ENCODE measurements around the gene TOP3A.

The TOP3A gene

DNA sequence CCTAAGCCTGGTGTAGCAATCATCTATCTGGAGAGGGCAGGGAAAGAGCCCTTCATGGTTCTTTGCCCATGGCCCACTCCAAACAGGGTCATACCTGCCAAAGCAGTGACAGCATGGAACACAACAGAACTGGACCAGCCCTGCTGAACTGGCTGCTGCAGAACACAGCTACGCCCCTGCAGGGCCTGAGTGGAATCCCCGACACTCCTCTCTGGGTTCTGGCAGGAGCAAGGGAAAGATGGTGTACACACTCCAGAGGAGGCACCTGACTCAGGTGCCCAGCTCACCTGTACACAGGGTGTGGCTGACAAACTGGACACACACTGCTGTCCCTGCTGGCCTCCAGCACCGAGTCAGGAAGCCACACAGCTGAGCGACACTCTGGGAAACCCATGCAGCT lies 34.5 kb downstream of the TOP3A start:
- no peak for DNase-seq (ENCODE audit: low read depth in 2 of 2)

- DNase-seq (ENCODE audit: low read depth in 2 of 2), result no peak
These were observed 35.9 kb downstream of the TOP3A start for GRCh38 chr17:18278867-18279266.

DNA sequence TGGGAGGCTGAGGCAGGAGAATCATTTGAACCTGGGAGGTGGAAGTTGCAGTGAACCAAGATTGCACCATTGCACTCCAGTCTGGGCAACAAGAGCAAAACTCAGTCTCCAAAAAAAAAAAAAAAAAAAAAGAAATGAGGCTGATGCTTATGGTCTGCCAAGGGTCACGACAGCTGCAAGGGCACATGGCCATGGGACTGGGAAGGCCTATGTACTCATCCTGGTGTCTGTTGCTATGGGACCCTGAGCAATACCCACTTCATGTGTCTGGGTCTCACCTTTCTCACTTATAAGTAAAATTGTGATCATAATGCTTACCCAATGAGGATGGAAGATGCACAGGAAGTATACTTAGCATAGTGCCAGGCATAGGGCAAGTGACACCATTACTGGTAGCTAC lies 37.7 kb downstream of the TOP3A start:
- DNase-seq (ENCODE audit: low read depth in 2 of 2), result no peak

DNA sequence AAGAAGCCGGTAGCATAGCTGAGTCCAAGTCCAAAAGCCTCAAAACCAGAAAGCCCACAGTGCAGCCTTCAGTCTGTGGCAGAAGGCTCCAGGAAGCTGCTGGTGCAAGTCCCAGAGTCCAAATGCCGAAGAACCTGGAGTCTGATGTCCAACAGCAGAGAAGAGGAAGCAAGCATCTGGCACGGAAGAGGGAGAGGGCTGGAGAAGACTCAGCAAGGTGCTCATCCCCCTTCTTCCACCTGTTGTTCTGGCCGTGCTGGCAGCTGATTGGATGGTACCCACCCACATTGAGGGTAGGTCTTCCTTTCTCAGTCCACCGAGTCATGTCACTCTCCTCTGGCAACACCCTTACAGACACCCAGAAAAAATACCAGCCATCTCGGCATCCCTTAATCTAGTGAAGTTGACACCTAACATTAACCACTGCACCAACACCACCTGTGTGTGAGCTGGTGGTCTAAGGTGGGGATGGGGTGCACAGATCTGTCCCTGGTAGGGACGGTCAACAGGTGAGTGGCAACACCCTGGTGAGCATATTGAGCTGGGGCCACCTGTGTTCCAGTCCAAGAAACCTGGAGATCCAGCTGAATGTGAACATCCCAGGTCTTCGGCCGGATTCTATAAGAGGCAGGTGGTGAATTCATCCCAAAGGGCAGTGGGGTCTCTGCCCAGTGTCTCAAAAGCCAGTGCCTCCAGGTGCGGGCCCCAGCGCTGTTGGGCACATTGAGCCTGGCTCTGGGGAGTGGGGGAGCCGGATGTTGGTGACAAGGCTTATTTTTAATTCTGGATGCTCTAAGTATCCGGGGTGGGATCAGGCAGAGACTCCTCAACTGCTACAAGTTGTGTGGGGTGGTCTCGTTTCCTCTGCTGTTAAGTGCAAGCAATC lies 44.5 kb downstream of the TOP3A start:
- no peak for DNase-seq (ENCODE audit: low read depth in 2 of 2)

GRCh38 chr17:18267927-18268711 lies 46.7 kb downstream of the TOP3A start:
- no peak for DNase-seq (ENCODE audit: low read depth in 2 of 2)

DNA sequence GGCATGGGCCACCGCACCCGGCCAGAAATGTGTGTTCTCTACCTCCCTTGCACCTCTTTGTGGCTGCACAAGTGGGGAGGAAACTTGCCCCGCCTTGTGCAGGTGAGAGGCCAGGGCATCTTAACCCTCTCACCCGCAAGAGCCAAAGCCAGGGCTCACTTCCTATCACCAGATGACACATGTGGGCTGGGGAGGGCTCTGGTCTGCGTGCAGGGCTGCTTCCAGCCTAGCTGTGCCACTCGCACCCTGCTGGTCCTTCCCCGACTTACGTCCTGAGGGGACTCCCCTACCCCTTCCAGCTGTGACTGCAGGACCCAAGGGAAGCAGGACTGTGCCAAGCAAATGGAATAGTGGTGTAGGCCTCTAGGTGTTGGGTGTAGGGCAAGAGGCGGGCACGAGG lies 47.4 kb downstream of the TOP3A start:
- DNase-seq (ENCODE audit: low read depth in 2 of 2), result no peak

GRCh38 chr17:18263885-18264682 lies 50.7 kb downstream of the TOP3A start:
- DNase-seq (ENCODE audit: low read depth in 2 of 2), result no peak

DNA sequence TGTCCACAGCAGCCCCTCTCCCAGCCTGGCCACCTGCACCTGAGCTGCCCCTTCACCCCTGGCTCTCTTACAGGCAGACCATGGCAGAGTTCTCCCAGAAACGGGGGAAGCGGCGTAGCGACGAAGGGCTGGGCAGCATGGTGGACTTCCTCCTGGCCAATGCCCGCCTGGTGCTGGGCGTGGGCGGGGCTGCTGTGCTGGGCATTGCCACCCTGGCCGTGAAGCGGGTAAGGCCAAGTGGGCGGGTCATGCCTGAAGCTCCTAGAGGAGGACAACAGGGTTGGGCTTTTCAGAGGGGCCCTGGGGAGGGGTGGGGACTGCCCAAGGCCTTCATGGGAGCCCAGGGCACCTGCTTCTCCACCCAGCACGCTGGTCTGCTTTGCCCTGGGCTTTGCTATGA lies 52.2 kb downstream of the TOP3A start:
- DNase-seq (ENCODE audit: low read depth in 2 of 2), result no peak

GRCh38 chr17:18262111-18262510 lies 52.7 kb downstream of the TOP3A start:
- no peak for DNase-seq (ENCODE audit: low read depth in 2 of 2)

DNA sequence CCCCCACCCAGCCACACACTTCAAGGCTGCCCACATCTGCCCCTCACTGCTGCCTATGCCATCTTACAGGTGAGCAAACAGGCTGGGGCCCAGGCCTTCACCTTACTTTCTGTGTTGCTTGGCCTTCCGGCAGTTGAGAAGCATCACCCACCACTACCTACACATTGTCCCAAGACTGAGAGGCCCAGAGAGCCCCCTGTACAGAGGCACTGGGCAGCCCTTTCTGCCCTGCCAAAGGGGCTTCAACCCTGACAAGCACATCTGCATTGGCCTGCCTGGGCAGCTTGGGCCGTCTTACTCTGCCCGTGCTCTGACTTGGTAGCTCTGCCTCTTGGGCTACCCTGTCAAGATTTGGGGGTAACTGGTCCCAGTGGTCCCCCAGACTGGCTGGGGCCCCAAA lies 53.1 kb downstream of the TOP3A start:
- DNase-seq (ENCODE audit: low read depth in 2 of 2), result no peak

- DNase-seq (ENCODE audit: low read depth in 2 of 2), result no peak
These were observed 53.7 kb downstream of the TOP3A start for GRCh38 chr17:18261146-18261515.

DNA sequence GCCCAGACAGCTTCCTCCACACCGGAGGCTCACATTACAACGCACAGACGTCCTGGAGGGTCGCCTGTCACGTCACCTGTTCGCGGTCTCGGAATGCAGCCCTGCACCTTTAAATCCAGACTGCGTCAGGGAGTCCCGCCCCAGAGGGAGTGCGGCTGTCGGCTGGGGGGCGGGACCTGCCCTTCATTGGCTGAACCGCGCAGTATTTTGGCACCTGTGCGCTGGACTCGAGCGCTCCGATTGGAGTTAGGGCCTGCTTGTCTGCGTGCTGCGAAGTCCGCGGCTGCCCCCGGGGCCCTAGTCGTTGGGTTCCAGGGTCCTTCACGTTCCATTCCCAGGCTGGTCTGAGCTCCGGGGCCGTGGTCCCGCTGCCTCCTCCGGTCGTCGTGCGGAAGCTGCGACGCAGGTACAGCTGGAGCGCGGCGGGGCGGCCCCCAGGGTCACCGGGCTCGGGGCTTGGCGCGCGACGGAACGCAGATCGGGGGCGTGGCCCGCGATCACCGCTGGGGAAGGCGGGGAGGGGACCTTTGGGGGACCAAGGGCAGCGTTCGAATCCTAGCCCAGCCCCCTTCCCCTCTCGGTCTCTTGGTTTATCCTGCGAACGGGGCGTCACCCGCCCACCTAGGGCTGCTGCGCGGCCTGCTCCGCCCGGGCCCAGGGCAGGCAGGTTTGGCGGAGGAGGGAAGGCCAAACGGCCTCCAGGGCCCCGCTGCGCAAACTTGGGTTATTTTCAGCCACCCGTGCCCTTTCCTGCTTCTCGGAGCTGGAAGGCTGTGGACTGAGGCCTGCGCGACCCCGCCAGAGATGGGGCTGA lies 54.3 kb downstream of the TOP3A start, which contains the start of gene MIEF2:
TSS of gene MIEF2 (plus strand) at position 331 of the 814 bp plus-strand sequence. CDS start 2,059 bp downstream, outside the sequence.
- DNase-seq (ENCODE audit: low read depth in 2 of 2), result peak; percentile 74 to 77

- DNase-seq (ENCODE audit: low read depth in 2 of 2), result no peak
These were observed 55.0 kb downstream of the TOP3A start for GRCh38 chr17:18259621-18260331.

DNA sequence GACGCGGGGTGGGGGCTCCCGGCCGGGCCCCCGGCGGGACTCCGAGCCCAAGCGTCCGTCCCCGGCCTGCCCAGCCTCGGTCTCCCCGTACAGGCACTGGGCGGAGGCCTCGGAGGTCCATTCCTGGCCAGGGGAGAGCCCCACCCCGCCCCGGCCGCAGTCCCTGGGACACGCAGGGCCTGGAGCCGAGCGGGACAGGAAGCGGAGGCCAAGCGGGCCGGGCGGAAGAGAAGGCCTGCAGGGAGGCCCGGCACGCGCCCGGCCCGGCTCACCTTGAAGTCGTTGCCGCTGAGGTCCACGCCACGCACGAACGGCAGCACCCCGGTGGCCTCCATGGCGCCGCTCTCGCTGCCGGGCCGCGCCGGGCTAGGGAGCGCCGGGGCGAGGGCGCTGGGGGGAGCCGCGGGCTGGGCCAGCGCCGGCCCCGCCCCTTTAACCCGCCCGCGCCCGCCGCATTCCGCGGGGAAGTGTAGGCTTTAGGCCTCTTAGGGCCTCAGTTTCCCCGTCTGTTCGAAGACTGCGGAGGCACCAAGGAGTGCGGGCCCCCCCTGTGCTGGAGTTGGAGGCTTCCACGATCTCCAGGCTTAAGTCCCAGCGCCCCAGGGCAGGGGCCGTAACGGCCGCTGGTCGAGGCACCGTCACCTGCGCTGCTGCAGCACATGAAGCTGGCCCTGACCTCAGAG lies 56.3 kb downstream of the TOP3A start, which contains the start of gene FLII:
TSS of gene FLII (minus strand) at position 383 of the 683 bp plus-strand sequence. CDS start at position 335, 48 bp downstream.
- no peak for DNase-seq (ENCODE audit: low read depth in 2 of 2)

DNA sequence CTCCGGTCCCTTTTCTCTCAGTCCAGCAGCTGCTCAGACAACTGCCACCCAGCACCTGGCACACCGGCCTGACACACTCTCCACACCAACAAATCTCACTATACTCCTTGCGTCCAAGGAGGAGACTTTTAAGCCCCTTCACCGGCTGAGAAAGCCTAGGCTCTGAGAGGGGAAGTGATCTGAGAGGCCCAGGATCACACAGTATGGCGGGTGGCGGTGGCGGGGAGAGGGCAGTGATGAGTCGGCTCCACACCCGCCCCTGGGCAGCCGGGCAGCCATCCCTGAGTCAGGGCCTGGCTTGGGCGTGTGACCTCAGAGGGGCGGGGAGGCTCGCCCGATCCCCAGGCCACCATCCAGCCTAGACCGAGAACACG lies 56.8 kb downstream of the TOP3A start:
- no peak for DNase-seq (ENCODE audit: low read depth in 2 of 2)

GRCh38 chr17:18257268-18257981 lies 57.4 kb downstream of the TOP3A start:
- no peak for DNase-seq (ENCODE audit: low read depth in 2 of 2)

GRCh38 chr17:18256776-18257175 lies 58.0 kb downstream of the TOP3A start:
- no peak for DNase-seq (ENCODE audit: low read depth in 2 of 2)

DNA sequence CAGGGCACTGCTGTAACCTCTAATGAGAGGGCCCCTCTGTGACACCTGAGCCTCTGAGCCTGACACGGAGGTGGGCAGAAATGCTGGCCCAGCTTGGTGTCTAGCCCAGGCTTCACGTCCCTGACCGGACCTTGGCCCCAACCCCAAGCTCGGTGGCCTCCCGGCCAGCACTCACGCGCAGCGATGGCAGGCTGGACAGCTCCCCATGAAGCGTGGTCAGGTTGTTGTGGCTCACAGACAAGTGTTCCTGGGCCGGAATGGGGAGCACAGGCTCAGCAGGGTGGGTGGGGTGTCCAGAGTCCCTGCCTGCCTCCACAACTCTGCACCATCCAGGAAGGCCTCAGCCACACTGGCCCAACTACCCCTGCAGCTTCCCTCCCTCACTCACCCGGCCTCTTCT lies 58.4 kb downstream of the TOP3A start:
- DNase-seq (ENCODE audit: low read depth in 2 of 2), result no peak

All from fibroblast of skin of left biceps (primary cell).